GM12872 (cell line): Measurements from ENCODE around the gene FYB1.

Experiments used
- TF ChIP-seq, protein P1 (sequence below): IDR thresholded peaks from 3 replicates; pipeline ENCODE4 v1.5.1; 2011; ENCODE audit warnings: low read depth, mild to moderate bottlenecking, low read length, moderate library complexity; ENCODE audit not compliant: insufficient read depth

Gene FYB1

DNA sequence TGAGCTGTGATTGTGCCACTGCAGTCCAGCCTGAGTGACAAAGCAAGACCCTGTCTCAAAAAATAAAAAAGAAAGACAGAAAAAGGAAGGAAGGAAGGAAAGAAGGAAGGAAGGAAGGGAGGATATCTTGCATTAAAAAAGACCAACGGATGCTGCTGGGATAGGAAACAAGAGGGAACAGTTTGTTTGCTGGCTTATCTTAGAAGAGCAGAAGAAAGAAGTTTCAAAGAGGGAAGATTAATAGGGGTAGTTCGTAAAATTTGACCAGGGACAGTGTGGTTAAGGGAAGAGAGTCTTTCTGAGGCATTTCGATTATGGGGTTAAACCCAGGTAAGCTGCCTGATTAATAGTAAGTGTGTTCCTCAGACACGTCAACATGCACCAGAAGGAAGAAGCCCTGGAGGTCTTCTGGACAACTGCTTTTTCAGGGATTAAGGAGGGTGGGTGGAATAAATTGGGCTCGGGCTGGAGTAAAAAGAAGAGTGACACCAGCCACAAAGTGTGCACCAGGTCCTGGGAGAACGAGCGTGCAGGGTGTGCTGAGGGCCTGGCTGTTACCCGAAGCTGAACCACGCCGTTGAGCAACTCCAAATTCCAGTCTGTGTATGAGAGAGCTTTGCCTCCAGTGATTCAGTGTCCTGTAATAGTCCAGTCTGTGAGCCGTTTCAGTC is 24.8 kb downstream of the FYB1 start:
- TF ChIP-seq, protein P1, sequence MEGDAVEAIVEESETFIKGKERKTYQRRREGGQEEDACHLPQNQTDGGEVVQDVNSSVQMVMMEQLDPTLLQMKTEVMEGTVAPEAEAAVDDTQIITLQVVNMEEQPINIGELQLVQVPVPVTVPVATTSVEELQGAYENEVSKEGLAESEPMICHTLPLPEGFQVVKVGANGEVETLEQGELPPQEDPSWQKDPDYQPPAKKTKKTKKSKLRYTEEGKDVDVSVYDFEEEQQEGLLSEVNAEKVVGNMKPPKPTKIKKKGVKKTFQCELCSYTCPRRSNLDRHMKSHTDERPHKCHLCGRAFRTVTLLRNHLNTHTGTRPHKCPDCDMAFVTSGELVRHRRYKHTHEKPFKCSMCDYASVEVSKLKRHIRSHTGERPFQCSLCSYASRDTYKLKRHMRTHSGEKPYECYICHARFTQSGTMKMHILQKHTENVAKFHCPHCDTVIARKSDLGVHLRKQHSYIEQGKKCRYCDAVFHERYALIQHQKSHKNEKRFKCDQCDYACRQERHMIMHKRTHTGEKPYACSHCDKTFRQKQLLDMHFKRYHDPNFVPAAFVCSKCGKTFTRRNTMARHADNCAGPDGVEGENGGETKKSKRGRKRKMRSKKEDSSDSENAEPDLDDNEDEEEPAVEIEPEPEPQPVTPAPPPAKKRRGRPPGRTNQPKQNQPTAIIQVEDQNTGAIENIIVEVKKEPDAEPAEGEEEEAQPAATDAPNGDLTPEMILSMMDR = no peak

DNA sequence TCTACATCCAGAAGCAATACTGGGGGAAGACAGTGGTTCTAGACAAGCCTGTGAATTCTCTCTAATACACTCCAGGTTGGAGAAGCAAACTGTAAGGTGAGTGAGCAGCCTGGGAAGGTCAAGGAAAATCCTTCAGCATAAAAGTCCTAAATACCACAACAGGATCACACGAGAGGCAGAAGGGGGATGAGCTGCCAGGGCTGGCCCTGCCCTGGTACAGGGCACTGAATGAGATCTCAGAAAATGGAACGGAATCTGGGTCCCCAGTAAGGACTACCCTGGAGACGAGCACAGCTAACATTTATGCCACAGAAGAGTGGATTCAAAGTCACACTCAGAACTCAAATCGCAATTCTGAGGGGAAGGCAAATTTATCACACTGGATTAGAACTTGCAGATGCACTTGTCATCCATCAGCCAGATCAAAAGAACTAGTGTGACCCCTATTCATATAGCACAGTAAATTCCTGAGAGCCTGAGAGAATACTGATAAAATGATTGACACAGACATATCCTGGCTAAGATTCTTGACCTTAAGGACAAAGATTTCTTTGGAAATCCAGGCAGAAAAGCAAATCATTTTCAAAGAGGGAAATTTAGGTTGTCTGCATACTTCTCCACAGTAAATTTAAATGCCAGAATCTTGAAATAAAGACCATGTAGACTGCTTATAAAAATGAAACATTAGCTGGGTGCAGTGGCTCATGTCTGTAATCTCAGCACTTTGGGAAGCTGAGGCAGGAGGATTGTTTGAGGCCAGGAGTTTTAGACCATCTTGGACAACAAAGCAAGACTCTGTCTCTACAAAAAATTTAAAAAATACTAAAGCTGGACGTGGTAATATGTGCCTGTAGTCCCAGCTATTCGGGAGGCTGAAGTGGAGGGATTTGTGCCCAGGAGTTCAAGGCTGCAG is 25.6 kb downstream of the FYB1 start:
- TF ChIP-seq, protein P1 = no peak

DNA sequence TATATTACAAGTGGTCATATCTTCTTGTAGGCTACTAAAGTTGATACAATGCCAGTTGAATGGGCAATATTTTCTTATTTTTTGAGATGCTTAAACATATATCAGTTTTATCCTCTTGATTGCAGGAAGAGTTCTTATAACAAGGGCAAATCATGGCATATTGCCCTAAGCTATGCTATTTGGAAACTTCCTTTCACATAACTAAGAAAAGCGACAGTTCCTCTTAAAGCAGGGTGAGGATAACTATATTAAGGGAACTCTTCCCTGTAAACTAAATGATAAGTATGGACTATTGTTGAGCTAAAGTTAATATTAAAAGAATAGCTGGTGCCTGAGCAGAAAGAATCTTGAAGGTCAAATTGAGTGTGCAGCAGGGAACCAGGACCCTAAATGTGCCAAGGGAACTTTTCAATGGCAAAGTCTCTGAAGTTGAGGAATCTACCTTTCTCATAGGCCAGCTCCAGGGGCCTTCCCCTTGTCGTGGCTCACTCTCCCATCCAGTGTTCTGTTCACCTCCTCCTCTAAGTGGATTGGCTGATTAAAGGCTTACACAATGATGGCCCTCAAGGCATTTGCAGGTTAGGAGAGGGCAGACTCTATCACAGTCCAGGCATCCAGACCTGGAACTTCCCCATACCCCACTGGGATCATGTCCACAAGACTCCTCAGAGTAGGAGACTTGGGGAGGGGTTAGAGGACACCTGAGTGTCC is 26.8 kb downstream of the FYB1 start:
- TF ChIP-seq, protein P1 = no peak

DNA sequence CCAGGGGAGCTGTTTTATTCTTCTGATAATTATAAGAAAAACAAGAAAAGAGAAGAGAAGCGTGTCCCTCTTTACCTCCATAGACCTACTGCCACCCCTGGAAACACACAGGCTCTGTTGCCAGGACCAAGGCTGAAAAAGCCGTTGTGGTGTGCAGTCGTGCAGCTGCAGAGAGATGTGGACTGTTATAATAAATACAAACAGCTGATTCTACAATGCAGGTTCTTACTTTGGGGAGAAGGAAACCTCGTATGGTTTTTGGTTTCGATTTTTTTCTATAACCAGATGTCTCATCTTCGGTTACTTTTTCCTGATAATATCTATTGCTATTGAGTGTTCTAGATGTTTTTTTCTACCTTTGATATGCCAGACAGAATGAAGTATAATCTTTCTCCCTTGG is 28.1 kb downstream of the FYB1 start:
- TF ChIP-seq, protein P1 = no peak

DNA sequence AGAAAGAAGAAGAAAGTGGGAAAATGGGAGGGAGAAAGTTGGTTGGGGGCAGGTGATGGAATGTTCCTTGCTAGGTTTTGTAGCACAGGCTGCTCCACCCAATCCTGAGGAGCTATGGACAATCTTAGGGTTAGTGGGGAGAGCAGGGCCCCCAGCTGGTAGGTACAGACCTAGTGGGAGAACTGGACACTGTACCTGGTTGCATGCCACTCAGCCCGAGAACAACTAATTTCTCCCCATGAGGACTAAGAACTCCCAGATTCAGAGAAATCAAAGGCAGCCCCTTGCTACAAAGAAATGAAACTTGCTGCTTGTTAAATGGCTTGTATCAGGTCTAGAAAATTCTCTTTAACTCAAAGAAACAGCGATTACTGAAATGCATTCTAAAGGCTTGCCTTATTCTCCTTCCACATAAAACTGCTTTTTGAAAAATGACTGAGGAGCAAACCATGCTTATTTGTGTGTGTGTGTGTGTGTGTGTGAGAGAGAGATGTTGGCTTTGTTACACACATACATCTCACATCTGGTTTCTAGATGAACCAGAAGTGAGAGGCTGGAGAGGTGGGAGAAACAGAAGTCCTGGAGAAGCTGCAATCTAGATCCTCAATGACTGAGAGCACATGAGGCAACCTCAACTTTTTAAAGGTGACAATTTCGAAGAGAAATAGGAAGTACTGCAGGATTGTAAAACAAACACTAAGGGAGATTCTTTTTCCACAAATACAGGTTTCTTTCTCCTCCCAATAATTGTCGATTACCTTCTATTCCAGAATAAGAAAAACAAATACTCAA is 28.9 kb downstream of the FYB1 start:
- TF ChIP-seq, protein P1 = no peak

DNA sequence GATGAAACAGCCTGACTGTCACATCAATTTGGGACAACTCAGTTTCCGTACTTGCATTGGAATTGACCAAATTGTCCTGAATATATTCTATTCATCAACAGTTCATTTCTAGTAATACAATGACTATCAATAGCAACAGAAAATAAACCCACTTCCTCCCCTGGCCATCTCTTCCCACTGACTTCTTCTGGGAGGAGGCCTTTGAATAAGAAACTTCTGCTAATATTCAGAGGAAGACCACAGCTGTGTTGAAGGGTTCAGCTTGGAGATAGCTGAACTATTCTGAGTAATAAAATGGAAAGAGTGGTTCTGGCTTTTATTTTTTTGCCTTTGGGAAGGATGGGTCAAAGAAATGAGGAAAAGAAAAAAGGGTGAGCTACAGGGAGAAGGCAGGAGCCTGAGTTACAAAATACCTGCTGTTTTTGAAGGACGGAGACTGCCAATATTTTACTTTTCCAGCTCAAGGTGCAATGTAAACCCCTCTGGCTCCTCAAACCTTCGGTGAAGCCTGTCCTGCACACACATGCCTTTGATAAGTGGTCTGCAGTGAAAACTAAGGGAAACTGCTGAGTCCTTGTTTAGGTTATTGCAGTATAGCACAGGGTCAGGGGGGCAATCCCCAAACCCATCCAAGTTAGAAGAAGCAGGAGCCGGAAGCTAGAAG is 29.9 kb downstream of the FYB1 start:
- TF ChIP-seq, protein P1 = no peak
